ENCODE data around the gene CERT1.
"Not testable (repeated sequence)": the region's sequence is repeated elsewhere in the genome, so short reads cannot be mapped to it uniquely, and the experiment has no call there.

Gene CERT1

GRCh38 chr5:75511435-75512382 lies at the start of gene CERT1, which contains the start of gene POLK:
CERT1 (minus strand) TSS chr5:75511629; CDS start chr5:75511207, 422 bp downstream.
POLK (plus strand) TSS chr5:75511891.
- peak; percentile 93 for DNase-seq

- DNase-seq = not testable (repeated sequence)
Observed at GRCh38 chr5:75560655-75561054, 49.2 kb upstream of the CERT1 start.

- DNase-seq = no peak
Observed at GRCh38 chr5:75558981-75559632, 47.7 kb upstream of the CERT1 start.

- DNase-seq = no peak
Observed at GRCh38 chr5:75558221-75558620, 46.8 kb upstream of the CERT1 start.

GRCh38 chr5:75553358-75553757 lies 41.9 kb upstream of the CERT1 start:
- no peak for DNase-seq

- DNase-seq = no peak
Observed at GRCh38 chr5:75552764-75553163, 41.3 kb upstream of the CERT1 start.

GRCh38 chr5:75551471-75551870 lies 40.0 kb upstream of the CERT1 start:
- no peak for DNase-seq

- no peak for DNase-seq
Observed at GRCh38 chr5:75550597-75550996, 39.2 kb upstream of the CERT1 start.

- DNase-seq = no peak
Observed at GRCh38 chr5:75547812-75548211, 36.4 kb upstream of the CERT1 start.

GRCh38 chr5:75546830-75547229 lies 35.4 kb upstream of the CERT1 start:
- DNase-seq = no peak

GRCh38 chr5:75545131-75545530 lies 33.7 kb upstream of the CERT1 start:
- DNase-seq = no peak

- DNase-seq = no peak
Observed at GRCh38 chr5:75538211-75538610, 26.8 kb upstream of the CERT1 start.

- no peak for DNase-seq
Observed at GRCh38 chr5:75536694-75537360, 25.4 kb upstream of the CERT1 start.

- no peak for DNase-seq
Observed at GRCh38 chr5:75536147-75536546, 24.7 kb upstream of the CERT1 start.

- no peak for DNase-seq
Observed at GRCh38 chr5:75534734-75535133, 23.3 kb upstream of the CERT1 start.

GRCh38 chr5:75533716-75534115 lies 22.3 kb upstream of the CERT1 start:
- not testable (repeated sequence) for DNase-seq

GRCh38 chr5:75532190-75532589 lies 20.8 kb upstream of the CERT1 start:
- no peak for DNase-seq

GRCh38 chr5:75529185-75529584 lies 17.8 kb upstream of the CERT1 start:
- DNase-seq = no peak

GRCh38 chr5:75526070-75526469 lies 14.6 kb upstream of the CERT1 start:
- DNase-seq = no peak

- DNase-seq = no peak
Observed at GRCh38 chr5:75525344-75525743, 13.9 kb upstream of the CERT1 start.

GRCh38 chr5:75524591-75524990 lies 13.2 kb upstream of the CERT1 start:
- no peak for DNase-seq

GRCh38 chr5:75524071-75524470 lies 12.6 kb upstream of the CERT1 start:
- DNase-seq = no peak

- DNase-seq = no peak
Observed at GRCh38 chr5:75523275-75523674, 11.8 kb upstream of the CERT1 start.

GRCh38 chr5:75522542-75522941 lies 11.1 kb upstream of the CERT1 start:
- DNase-seq = no peak
